MM.1S (cell line): ENCODE results near the gene SHISA6.
A peak's percentile ranks its signal among the peaks of the same experiment; 100 is the strongest.

Experiments used
- DNase-seq: peaks from one replicate; pipeline ENCODE4 v3.0.0-alpha.2; 2015
- H2AFZ ChIP-seq: fragments of 300-600 bp; sonication (generic); 2 replicates; pipeline ENCODE4 v1.6.0; 2016; ENCODE audit warnings: antibody characterized with exemption, low read length
- H3F3A ChIP-seq: fragments of 300-600 bp; sonication (generic); 2 replicates; pipeline ENCODE4 v1.6.1; 2016; ENCODE audit warnings: mild to moderate bottlenecking, antibody characterized with exemption, low read length, moderate library complexity, mixed read lengths; ENCODE audit not compliant: insufficient read depth
- H3K27ac ChIP-seq: fragments of 300-600 bp; sonication (generic); 2 replicates; pipeline ENCODE4 v1.5.1; 2016; ENCODE audit warnings: mild to moderate bottlenecking, low read length
- H3K27me3 ChIP-seq: fragments of 300-600 bp; sonication (generic); replicated peaks from 2 replicates; pipeline ENCODE4 v1.6.0; 2016; ENCODE audit warnings: low read length; ENCODE audit not compliant: insufficient read depth
- H3K36me3 ChIP-seq: fragments of 300-600 bp; sonication (generic); replicated peaks from 2 replicates; pipeline ENCODE4 v1.6.1; 2016; ENCODE audit warnings: mild to moderate bottlenecking, low read length, mixed read lengths; ENCODE audit not compliant: insufficient read depth
- H3K4me1 ChIP-seq: fragments of 300-600 bp; sonication (generic); 2 replicates; pipeline ENCODE4 v1.6.1; 2016; ENCODE audit warnings: low read length, mixed read lengths
- H3K4me2 ChIP-seq: fragments of 300-600 bp; sonication (generic); 2 replicates; pipeline ENCODE4 v1.6.0; 2016; ENCODE audit warnings: low read depth, low read length
- H3K4me3 ChIP-seq: fragments of 300-600 bp; sonication (generic); 2 replicates; pipeline ENCODE4 v1.5.1; 2016; ENCODE audit warnings: low read length, mixed read lengths
- H3K79me2 ChIP-seq: fragments of 300-600 bp; sonication (generic); 2 replicates; pipeline ENCODE4 v1.6.1; 2016; ENCODE audit warnings: mixed run types, low read length, mixed read lengths
- H3K9ac ChIP-seq: fragments of 300-600 bp; sonication (generic); 2 replicates; pipeline ENCODE4 v1.6.1; 2016; ENCODE audit warnings: low read length, mixed read lengths
- H3K9me2 ChIP-seq: fragments of 300-600 bp; sonication (generic); replicated peaks from 2 replicates; pipeline ENCODE4 v1.6.1; 2016; ENCODE audit warnings: mild to moderate bottlenecking, low read length, mixed read lengths; ENCODE audit not compliant: insufficient read depth
- H3K9me3 ChIP-seq: fragments of 300-600 bp; sonication (generic); replicated peaks from 2 replicates; pipeline ENCODE4 v1.6.1; 2016; ENCODE audit warnings: mild to moderate bottlenecking, low read length, mixed read lengths; ENCODE audit not compliant: insufficient read depth
- H4K20me1 ChIP-seq: fragments of 300-600 bp; sonication (generic); 2 replicates; pipeline ENCODE4 v1.6.1; 2016; ENCODE audit warnings: mild to moderate bottlenecking, low read length, moderate library complexity, mixed read lengths; ENCODE audit not compliant: insufficient read depth
- EZH2 ChIP-seq: fragments of 300-600 bp; sonication (generic); optimal IDR thresholded peaks from 2 replicates; pipeline ENCODE3; 2017; ENCODE audit warnings: low read depth, mild to moderate bottlenecking, antibody characterized with exemption, low read length, mixed read lengths
- EZH2phosphoT487 ChIP-seq: fragments of 300-600 bp; sonication (generic); IDR thresholded peaks from 2 replicates; pipeline ENCODE4 v1.6.1; 2018; ENCODE audit warnings: antibody characterized with exemption, low read length
- TF ChIP-seq, protein P1 (sequence below): fragments of 300-600 bp; sonication (generic); IDR thresholded peaks from 2 replicates; pipeline ENCODE4 v1.5.1; 2016; ENCODE audit warnings: antibody characterized with exemption, low read length, mixed read lengths

Gene SHISA6

DNA sequence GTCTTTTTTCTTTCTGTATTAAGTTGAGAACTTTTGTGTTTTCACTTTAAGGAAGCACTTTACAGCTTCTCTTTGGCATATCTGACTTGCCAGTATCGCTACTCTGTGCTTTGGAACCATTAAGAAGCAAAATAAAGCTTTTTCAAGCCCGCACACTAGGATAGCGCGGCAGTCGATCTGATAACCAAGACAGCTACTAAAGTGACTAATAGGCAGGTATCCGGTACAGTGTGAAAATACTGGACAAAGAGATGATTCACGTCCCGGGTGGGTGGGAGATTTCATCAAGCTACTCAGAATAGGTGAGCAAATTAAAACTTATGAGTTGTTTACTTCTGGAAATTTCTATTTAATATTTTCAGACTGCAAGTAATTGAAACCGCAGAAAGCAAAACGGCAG, 53.8 kb downstream of the SHISA6 start:
- TF ChIP-seq, protein P1, sequence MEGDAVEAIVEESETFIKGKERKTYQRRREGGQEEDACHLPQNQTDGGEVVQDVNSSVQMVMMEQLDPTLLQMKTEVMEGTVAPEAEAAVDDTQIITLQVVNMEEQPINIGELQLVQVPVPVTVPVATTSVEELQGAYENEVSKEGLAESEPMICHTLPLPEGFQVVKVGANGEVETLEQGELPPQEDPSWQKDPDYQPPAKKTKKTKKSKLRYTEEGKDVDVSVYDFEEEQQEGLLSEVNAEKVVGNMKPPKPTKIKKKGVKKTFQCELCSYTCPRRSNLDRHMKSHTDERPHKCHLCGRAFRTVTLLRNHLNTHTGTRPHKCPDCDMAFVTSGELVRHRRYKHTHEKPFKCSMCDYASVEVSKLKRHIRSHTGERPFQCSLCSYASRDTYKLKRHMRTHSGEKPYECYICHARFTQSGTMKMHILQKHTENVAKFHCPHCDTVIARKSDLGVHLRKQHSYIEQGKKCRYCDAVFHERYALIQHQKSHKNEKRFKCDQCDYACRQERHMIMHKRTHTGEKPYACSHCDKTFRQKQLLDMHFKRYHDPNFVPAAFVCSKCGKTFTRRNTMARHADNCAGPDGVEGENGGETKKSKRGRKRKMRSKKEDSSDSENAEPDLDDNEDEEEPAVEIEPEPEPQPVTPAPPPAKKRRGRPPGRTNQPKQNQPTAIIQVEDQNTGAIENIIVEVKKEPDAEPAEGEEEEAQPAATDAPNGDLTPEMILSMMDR, result no peak
- TF ChIP-seq EZH2phosphoT487 (no peak), EZH2 (no peak)
- H3K4me3 ChIP-seq, result no peak overlapping the region

DNA sequence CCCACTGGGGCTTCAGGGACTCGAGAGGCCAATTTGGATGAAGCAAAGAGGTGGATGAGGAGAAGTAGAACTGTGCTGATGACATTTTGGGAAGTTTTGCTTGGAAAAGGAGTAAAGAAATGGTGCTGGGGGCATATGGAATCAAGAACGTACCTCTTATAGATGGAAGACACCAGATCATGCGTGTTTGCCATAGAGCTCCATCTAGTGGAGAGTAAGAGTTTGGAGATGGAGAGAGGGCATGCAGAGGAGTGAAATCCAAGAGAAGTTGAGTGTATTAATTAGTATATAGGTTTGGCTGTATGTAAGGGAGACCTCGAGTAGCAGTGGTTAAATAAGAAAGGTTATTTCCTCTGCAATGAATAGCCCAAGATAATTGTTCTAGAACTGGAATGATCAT, 56.0 kb downstream of the SHISA6 start:
- no peak overlapping the region for H3K27ac ChIP-seq
- no peaks in the 10 kb centered on the region for H3F3A ChIP-seq
- no peak for DNase-seq
- H3K79me2 ChIP-seq, result no peaks in the 10 kb centered on the region
- no peaks in the 10 kb centered on the region for H3K36me3 ChIP-seq
- H3K9ac ChIP-seq, result no peak overlapping the region
- H3K9me2 ChIP-seq, result no peaks in the 10 kb centered on the region
- no peaks in the 10 kb centered on the region for H3K27me3 ChIP-seq
- H2AFZ ChIP-seq, result no peak overlapping the region
- TF ChIP-seq, protein P1, result peak; percentile 29
- no peak for TF ChIP-seq EZH2phosphoT487
- no peak for TF ChIP-seq EZH2
- H4K20me1 ChIP-seq, result no peaks in the 10 kb centered on the region
- no peak overlapping the region for H3K4me3 ChIP-seq
- no peaks in the 10 kb centered on the region for H3K4me1 ChIP-seq
- no peaks in the 10 kb centered on the region for H3K9me3 ChIP-seq
- no peak overlapping the region for H3K4me2 ChIP-seq

More for the DNA sequence above, 53.8 kb downstream of the SHISA6 start:
- Histone ChIP-seq H3K36me3 (no peaks in the 10 kb centered on the region), H3K27ac (no peak overlapping the region), H3K4me2 (no peak overlapping the region), H3K9ac (no peak overlapping the region), H3K27me3 (no peaks in the 10 kb centered on the region), H3K9me2 (no peaks in the 10 kb centered on the region), H3K4me1 (no peaks in the 10 kb centered on the region), H4K20me1 (no peaks in the 10 kb centered on the region), H3F3A (no peaks in the 10 kb centered on the region), H2AFZ (no peak overlapping the region), H3K79me2 (no peaks in the 10 kb centered on the region), H3K9me3 (no peaks in the 10 kb centered on the region)
- no peak for DNase-seq

DNA sequence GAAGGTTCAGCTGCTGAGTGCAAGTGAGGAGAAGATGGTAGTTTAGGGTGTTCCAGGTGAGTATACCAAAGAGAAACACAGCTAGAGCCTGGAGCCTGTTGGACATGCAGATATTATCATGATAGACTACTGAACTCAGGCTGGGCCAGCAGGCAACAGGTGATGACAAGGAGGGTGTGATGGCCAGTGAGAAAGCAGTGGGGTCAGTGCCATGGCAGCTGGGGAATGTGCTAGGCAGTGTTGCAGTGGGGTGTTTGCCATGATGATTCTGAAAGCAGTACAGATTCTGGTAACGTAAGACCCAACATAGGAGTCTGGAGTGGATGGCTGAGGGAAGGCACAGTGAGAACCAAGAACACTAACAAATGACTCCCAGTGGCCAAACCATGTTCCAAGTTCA, 57.4 kb downstream of the SHISA6 start:
- H3K9me2 ChIP-seq, result no peaks in the 10 kb centered on the region
- no peak for DNase-seq
- H2AFZ ChIP-seq, result no peak overlapping the region
- no peak overlapping the region for H3K27ac ChIP-seq
- no peaks in the 10 kb centered on the region for H3K4me1 ChIP-seq
- H3K27me3 ChIP-seq, result no peaks in the 10 kb centered on the region
- H3K4me3 ChIP-seq, result no peak overlapping the region
- no peak overlapping the region for H3K4me2 ChIP-seq
- no peaks in the 10 kb centered on the region for H3K9me3 ChIP-seq
- H3K9ac ChIP-seq, result no peak overlapping the region
- H3K79me2 ChIP-seq, result no peaks in the 10 kb centered on the region
- no peaks in the 10 kb centered on the region for H3K36me3 ChIP-seq
- TF ChIP-seq EZH2phosphoT487 (no peak), EZH2 (no peak)
- TF ChIP-seq, protein P1, result no peak
- no peaks in the 10 kb centered on the region for H3F3A ChIP-seq
- no peaks in the 10 kb centered on the region for H4K20me1 ChIP-seq
